ENCODE measurements around the gene VEGFB. TPM values are rescaled to one million over a fixed set of nuclear protein-coding genes. Genes with fewer than 3 reads are reported as not detected.

VEGFB gene
- total and polyA plus RNA-seq, 7 experiments from 2014 or later, result 12.9 to 99.5 (median 58.7) TPM

- Histone ChIP-seq H3K9me3 (ENCODE audit: control insufficient read depth in 2 of 3, low read length in 3 of 3) (no peaks in the 10 kb centered on the region), H3K4me1 (ENCODE audit: control insufficient read depth in 2 of 2, insufficient read depth in 2 of 2, low read length in 2 of 2) (no peaks in the 10 kb centered on the region), H3K36me3 (ENCODE audit: control insufficient read depth in 2 of 3, insufficient read depth in 3 of 3, low read length in 3 of 3) (peaks cover 0 to 11% (median 0%) of the 10 kb centered on the region in 3 experiments), H3K27ac (ENCODE audit: low read depth, low read length) (no peak overlapping the region), H3K27me3 (ENCODE audit: control insufficient read depth in 2 of 2, insufficient read depth in 2 of 2, low read length in 2 of 2) (no peaks in the 10 kb centered on the region), H3K4me3 (ENCODE audit: low read length) (no peak overlapping the region)
- Mint-ChIP-seq H3K27me3 (no peaks in the 10 kb centered on the region), H3K36me3 (peaks cover 0 to 7% (median 3%) of the 10 kb centered on the region in 5 donors), H3K9me3 (no peaks in the 10 kb centered on the region), H3K4me3 (no peak overlapping the region), H3K27ac (no peak overlapping the region), H3K4me1 (peaks cover 0 to 9% (median 0%) of the 10 kb centered on the region in 7 donors)
- DNase-seq (no peak), ATAC-seq (no peak)
- POLR2A ChIA-PET, result no interaction called here
- intact Hi-C loops (cut with micrococcal nuclease), result no loop called here
- CTCF ChIA-PET, result interaction anchor here (1.5 kb wide), 1 partner anchor 12 kb away, joined by 3 read pairs; no protein-coding TSS in a partner anchor
These were observed 27.2 kb downstream of the VEGFB start for GRCh38 chr11:64261556-64262080.

DNA sequence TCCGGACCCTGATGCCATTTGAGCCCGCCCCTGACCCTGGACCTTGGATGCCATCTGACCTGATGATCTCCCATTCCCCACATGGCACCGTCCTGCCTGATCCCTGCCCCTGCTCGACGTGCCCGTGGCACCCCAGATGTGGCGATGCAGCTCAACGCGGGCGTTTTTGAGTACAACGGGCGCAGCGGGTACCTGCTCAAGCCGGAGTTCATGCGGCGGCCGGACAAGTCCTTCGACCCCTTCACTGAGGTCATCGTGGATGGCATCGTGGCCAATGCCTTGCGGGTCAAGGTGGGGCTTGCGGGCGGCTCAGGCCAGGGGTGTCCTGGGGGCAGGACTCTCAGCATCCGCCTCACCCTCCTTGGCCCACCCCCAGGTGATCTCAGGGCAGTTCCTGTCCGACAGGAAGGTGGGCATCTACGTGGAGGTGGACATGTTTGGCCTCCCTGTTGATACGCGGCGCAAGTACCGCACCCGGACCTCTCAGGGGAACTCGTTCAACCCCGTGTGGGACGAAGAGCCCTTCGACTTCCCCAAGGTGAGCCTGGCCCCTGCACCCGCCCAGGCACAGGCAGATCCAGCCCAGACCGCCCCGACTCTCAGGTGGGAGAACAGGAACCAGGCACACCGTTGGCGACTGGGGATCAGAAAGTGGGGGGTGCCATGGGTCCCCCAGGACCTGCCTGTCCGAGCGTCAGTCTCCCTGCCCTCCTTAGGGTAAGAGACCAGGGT, 28.1 kb downstream of the VEGFB start:
- Histone ChIP-seq H3K36me3 (ENCODE audit: control insufficient read depth in 2 of 3, insufficient read depth in 3 of 3, low read length in 3 of 3) (peaks cover 0 to 11% (median 0%) of the 10 kb centered on the region in 3 experiments), H3K9me3 (ENCODE audit: control insufficient read depth in 2 of 3, low read length in 3 of 3) (no peaks in the 10 kb centered on the region), H3K4me3 (ENCODE audit: low read length) (no peak overlapping the region), H3K27me3 (ENCODE audit: control insufficient read depth in 2 of 2, insufficient read depth in 2 of 2, low read length in 2 of 2) (no peaks in the 10 kb centered on the region), H3K4me1 (ENCODE audit: control insufficient read depth in 2 of 2, insufficient read depth in 2 of 2, low read length in 2 of 2) (no peaks in the 10 kb centered on the region), H3K27ac (ENCODE audit: low read depth, low read length) (no peak overlapping the region)
- DNase-seq, result no peak
- intact Hi-C loops (cut with micrococcal nuclease), result no loop called here
- H3K9me3 Mint-ChIP-seq, result no peaks in the 10 kb centered on the region
- ChIA-PET CTCF (interaction anchor here (1.3 to 1.5 kb wide), 3 partner anchors 12 to 58 kb away, joined by 3 to 4 read pairs (median 3); no protein-coding TSS in a partner anchor), POLR2A (no interaction called here)
- H3K36me3 Mint-ChIP-seq, result peaks cover 0 to 7% (median 3%) of the 10 kb centered on the region in 5 donors
- peaks cover 0 to 8% (median 0%) of the 10 kb centered on the region in 7 donors for H3K4me1 Mint-ChIP-seq
- no peak overlapping the region for H3K4me3 Mint-ChIP-seq
- no peak for ATAC-seq
- no peak overlapping the region for H3K27ac Mint-ChIP-seq
- no peaks in the 10 kb centered on the region for H3K27me3 Mint-ChIP-seq

DNA sequence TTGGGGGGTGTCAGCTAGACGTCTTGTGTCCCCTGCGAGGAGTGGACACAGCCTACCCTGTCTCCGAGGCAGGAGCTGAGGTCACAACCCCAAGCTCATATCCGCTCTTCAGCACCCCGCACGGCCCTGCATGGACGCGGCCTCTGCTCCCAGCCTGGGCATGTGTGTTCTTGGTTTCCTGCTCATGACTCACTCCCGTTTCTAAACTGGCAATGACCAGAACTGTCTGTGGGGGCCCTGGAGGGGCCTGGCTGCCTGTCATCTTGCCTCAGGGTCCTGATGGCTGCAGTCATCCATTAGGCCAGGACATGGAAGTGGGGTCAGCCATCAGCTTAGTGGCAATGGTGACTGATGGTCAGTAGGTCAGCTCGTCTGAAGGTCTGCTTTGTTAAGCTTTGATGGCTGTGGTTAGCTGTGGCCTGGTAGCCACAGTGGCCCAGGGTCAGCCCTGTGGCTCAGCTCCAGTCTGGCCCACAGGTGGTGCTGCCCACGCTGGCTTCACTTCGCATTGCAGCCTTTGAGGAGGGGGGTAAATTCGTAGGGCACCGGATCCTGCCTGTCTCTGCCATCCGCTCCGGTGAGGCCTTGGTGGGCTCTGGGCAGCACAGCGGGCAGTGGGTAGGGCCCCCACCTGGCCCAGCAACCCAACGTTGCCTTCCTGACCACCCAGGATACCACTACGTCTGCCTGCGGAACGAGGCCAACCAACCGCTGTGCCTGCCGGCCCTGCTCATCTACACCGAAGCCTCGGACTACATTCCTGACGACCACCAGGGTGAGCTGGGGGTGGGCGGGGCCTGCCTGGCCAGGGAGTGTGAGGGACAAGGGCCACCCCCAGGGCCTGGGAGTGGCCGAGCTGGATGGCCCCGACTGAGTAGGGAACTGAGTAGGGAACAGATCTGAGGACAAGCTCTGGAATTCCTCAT, 28.9 kb downstream of the VEGFB start:
- H3K36me3 Mint-ChIP-seq, result peaks cover 0 to 7% (median 3%) of the 10 kb centered on the region in 5 donors
- H3K4me1 ChIP-seq (ENCODE audit: control insufficient read depth in 2 of 2, insufficient read depth in 2 of 2, low read length in 2 of 2), result peaks cover under 1 to 3% of the 10 kb centered on the region in 2 donors
- ChIA-PET POLR2A (interaction anchor here (0.6 to 1.0 kb wide), 2 partner anchors 16 to 30 kb away, joined by 3 to 4 read pairs; no protein-coding TSS in a partner anchor), CTCF (interaction anchor here (1.3 to 1.4 kb wide), 2 partner anchors 13 to 59 kb away, joined by 3 to 4 read pairs; no protein-coding TSS in a partner anchor)
- H3K27me3 ChIP-seq (ENCODE audit: control insufficient read depth in 2 of 2, insufficient read depth in 2 of 2, low read length in 2 of 2), result no peaks in the 10 kb centered on the region
- H3K9me3 Mint-ChIP-seq, result no peaks in the 10 kb centered on the region
- intact Hi-C loops (cut with micrococcal nuclease), result no loop called here
- no peak overlapping the region for H3K27ac Mint-ChIP-seq
- DNase-seq, result no peak
- no peaks in the 10 kb centered on the region for H3K9me3 ChIP-seq (ENCODE audit: control insufficient read depth in 2 of 3, low read length in 3 of 3)
- no peak overlapping the region for H3K27ac ChIP-seq (ENCODE audit: low read depth, low read length)
- peaks cover 0 to 13% (median 8%) of the 10 kb centered on the region in 7 donors for H3K4me1 Mint-ChIP-seq
- ATAC-seq, result no peak
- peaks cover 0 to 11% (median 0%) of the 10 kb centered on the region in 3 experiments for H3K36me3 ChIP-seq (ENCODE audit: control insufficient read depth in 2 of 3, insufficient read depth in 3 of 3, low read length in 3 of 3)
- H3K27me3 Mint-ChIP-seq, result no peaks in the 10 kb centered on the region
- H3K4me3 Mint-ChIP-seq, result no peak overlapping the region
- H3K4me3 ChIP-seq (ENCODE audit: low read length), result no peak overlapping the region

DNA sequence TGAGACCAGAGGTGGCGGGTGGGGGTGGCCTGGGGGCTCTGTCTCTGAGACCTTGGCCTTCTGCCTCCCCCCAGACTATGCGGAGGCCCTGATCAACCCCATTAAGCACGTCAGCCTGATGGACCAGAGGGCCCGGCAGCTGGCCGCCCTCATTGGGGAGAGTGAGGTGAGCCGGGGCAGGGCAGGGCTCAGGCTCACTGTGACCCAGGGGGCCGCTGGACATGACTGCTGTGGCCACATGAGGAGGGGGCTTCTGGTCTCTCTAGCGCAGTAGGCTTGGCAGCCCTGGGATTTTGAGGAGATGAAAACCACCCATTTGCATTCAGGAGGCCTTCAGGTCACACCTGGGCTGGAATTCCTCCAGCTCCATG, 29.5 kb downstream of the VEGFB start:
- Mint-ChIP-seq H3K36me3 (peaks cover 0 to 7% (median 4%) of the 10 kb centered on the region in 5 donors), H3K27ac (no peak overlapping the region)
- CTCF ChIA-PET, result interaction anchor here (1.4 kb wide), 1 partner anchor 59 kb away, joined by 4 read pairs; no protein-coding TSS in a partner anchor

DNA sequence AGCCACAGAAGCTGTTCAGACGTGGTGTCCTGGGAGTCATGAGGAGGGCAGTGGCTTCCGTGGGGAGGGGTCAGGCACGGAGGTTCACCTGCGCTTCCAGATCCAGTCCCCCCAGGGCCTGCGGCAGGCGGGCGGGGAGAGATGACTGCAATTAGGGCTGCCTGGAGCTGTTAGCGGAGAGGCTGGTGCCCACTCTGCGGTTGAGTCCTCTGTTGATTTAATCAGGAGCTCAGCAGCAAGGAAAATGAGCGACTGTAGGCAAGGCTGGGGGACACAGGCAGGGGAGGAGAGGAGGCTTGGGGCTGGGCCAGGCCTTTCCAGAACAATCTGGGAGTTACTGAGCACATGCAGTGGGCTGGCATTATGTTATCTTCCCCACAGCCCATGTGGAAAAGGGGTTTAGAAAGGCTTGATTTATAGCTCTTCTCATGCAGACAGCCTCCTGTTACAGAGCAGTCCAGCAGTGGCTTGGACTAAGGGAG, 30.0 kb downstream of the VEGFB start:
- Mint-ChIP-seq H3K9me3 (no peaks in the 10 kb centered on the region), H3K36me3 (peaks cover 0 to 8% (median 4%) of the 10 kb centered on the region in 5 donors), H3K27me3 (no peaks in the 10 kb centered on the region), H3K4me3 (peak overlapping the region in 1 of 10 donors; percentile 29), H3K4me1 (peaks cover 8 to 21% (median 16%) of the 10 kb centered on the region in 7 donors), H3K27ac (no peak overlapping the region)
- Histone ChIP-seq H3K27me3 (ENCODE audit: control insufficient read depth in 2 of 2, insufficient read depth in 2 of 2, low read length in 2 of 2) (no peaks in the 10 kb centered on the region), H3K27ac (ENCODE audit: low read depth, low read length) (no peak overlapping the region), H3K9me3 (ENCODE audit: control insufficient read depth in 2 of 3, low read length in 3 of 3) (no peaks in the 10 kb centered on the region), H3K36me3 (ENCODE audit: control insufficient read depth in 2 of 3, insufficient read depth in 3 of 3, low read length in 3 of 3) (peaks cover 0 to 5% (median 0%) of the 10 kb centered on the region in 3 experiments), H3K4me1 (ENCODE audit: control insufficient read depth in 2 of 2, insufficient read depth in 2 of 2, low read length in 2 of 2) (peaks cover 8 to 10% of the 10 kb centered on the region in 2 donors), H3K4me3 (ENCODE audit: low read length) (no peak overlapping the region)
- ATAC-seq (no peak), DNase-seq (no peak)
- intact Hi-C loops (cut with micrococcal nuclease), result no loop called here
- ChIA-PET CTCF (no interaction called here), POLR2A (interaction anchor here (0.6 to 1.0 kb wide), 2 partner anchors 17 to 31 kb away, joined by 3 to 4 read pairs; no protein-coding TSS in a partner anchor)

More for the DNA sequence above, 29.5 kb downstream of the VEGFB start:
- H3K9me3 Mint-ChIP-seq, result no peaks in the 10 kb centered on the region
- H3K27ac ChIP-seq (ENCODE audit: low read depth, low read length), result no peak overlapping the region
- H3K36me3 ChIP-seq (ENCODE audit: control insufficient read depth in 2 of 3, insufficient read depth in 3 of 3, low read length in 3 of 3), result peaks cover 0 to 5% (median 0%) of the 10 kb centered on the region in 3 experiments
- ATAC-seq (no peak), DNase-seq (no peak)
- H3K4me1 ChIP-seq (ENCODE audit: control insufficient read depth in 2 of 2, insufficient read depth in 2 of 2, low read length in 2 of 2), result peaks cover 7 to 9% of the 10 kb centered on the region in 2 donors
- no peaks in the 10 kb centered on the region for H3K9me3 ChIP-seq (ENCODE audit: control insufficient read depth in 2 of 3, low read length in 3 of 3)
- no peak overlapping the region for H3K4me3 Mint-ChIP-seq
- H3K4me1 Mint-ChIP-seq, result peaks cover 4 to 19% (median 13%) of the 10 kb centered on the region in 7 donors
- H3K27me3 Mint-ChIP-seq, result no peaks in the 10 kb centered on the region
- intact Hi-C loops (cut with micrococcal nuclease), result no loop called here
- no peaks in the 10 kb centered on the region for H3K27me3 ChIP-seq (ENCODE audit: control insufficient read depth in 2 of 2, insufficient read depth in 2 of 2, low read length in 2 of 2)
- POLR2A ChIA-PET, result interaction anchor here (0.6 to 1.0 kb wide), 2 partner anchors 16 to 31 kb away, joined by 3 to 4 read pairs; no protein-coding TSS in a partner anchor
- no peak overlapping the region for H3K4me3 ChIP-seq (ENCODE audit: low read length)
